ENCODE results near the gene RPA4.

The RPA4 gene

GRCh38 chrX:96906741-96907140 is 23.0 kb downstream of the RPA4 start:
- no peak for TF ChIP-seq CREB1 (IDR thresholded peaks at IDR 0.05; ENCODE audit: low read depth)

DNA sequence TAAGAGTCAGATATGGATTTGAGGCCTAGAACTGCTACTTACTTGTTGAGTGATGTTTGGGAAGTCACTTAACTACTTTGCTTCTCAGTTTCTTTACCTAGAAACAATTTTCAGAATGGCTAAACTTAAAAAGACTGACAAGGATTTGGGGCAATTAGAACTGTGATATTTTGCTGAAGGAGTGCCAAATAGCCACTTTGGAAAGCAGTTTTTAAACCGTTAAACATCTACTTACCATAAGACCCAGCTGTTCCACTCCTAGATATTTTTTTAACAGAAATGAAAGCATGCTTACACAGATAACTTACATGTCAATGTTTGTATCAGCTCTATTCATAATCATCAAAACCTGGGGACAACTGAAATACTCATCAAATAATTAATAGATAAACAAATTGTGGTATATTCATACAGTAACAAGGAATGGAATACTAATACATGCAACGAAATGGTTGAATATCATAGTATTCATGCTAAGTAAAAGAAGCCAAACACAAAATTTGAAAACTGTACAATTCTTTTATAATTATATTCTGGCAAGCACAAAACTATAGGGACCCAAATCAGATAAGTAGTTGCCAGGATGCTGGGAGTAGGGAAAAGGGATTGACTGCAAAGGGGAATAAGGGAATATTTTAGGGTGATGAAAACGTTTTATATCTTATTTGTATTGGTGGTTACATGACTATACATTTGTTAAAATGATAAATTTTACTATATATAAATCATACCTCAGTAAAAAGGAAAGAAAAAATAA is 24.0 kb downstream of the RPA4 start:
- TF ChIP-seq FOXM1 (IDR thresholded peaks at IDR 0.05; ENCODE audit: borderline replicate concordance, low read depth) = no peak
- no peak for TF ChIP-seq TCF12 (IDR thresholded peaks at IDR 0.05; ENCODE audit: low read depth)

DNA sequence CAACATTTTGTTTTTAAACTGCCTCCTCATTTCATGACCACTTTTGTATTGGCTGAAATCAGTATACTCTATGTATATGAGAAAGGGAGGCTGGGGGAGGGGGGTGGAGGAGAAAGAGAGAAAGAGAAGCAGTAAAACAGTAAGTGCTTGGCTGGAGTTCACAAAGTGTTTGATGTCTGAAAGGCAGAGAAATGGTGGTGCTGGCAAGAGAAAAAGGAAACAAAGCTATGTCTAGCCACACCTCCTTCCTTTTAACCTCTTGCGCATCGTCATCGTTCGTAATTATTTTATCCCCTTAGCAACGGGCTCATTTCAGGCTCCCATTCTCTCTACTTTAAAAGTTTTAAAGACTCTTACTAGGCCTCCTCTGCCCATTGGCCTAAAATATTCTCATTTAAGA is 25.6 kb downstream of the RPA4 start:
- TF ChIP-seq TCF12 (IDR thresholded peaks at IDR 0.05; ENCODE audit: low read depth) (no peak), TEAD4 (IDR thresholded peaks at IDR 0.05) (no peak), NFIC (IDR thresholded peaks at IDR 0.05) (no peak), CREB1 (IDR thresholded peaks at IDR 0.05; ENCODE audit: low read depth) (no peak), FOXM1 (IDR thresholded peaks at IDR 0.05; ENCODE audit: borderline replicate concordance, low read depth) (no peak), ZBTB7A (IDR thresholded peaks at IDR 0.05; ENCODE audit: low read depth) (no peak), YY1 (IDR thresholded peaks at IDR 0.05; ENCODE audit: low read depth) (no peak), EP300 (IDR thresholded peaks at IDR 0.05; ENCODE audit: borderline replicate concordance) (no peak), EGR1 (IDR thresholded peaks at IDR 0.05) (no peak), MAX (IDR thresholded peaks at IDR 0.05) (no peak), CEBPB (IDR thresholded peaks at IDR 0.05) (no peak), RAD21 (IDR thresholded peaks at IDR 0.05; ENCODE audit: low read depth) (no peak), REST (IDR thresholded peaks at IDR 0.05; ENCODE audit: low read depth) (no peak), TAF1 (IDR thresholded peaks at IDR 0.05; ENCODE audit: low read depth) (no peak)
- TF ChIP-seq, protein P1, sequence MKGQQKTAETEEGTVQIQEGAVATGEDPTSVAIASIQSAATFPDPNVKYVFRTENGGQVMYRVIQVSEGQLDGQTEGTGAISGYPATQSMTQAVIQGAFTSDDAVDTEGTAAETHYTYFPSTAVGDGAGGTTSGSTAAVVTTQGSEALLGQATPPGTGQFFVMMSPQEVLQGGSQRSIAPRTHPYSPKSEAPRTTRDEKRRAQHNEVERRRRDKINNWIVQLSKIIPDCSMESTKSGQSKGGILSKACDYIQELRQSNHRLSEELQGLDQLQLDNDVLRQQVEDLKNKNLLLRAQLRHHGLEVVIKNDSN (IDR thresholded peaks at IDR 0.05) = no peak

GRCh38 chrX:96918864-96919263 is 35.2 kb downstream of the RPA4 start:
- TF ChIP-seq EGR1 (IDR thresholded peaks at IDR 0.05) (no peak), REST (IDR thresholded peaks at IDR 0.05; ENCODE audit: low read depth) (no peak), ZBTB7A (IDR thresholded peaks at IDR 0.05; ENCODE audit: low read depth) (no peak), CREB1 (IDR thresholded peaks at IDR 0.05; ENCODE audit: low read depth) (no peak), RAD21 (IDR thresholded peaks at IDR 0.05; ENCODE audit: low read depth) (no peak), TAF1 (IDR thresholded peaks at IDR 0.05; ENCODE audit: low read depth) (no peak), TCF12 (IDR thresholded peaks at IDR 0.05; ENCODE audit: low read depth) (no peak), MAX (IDR thresholded peaks at IDR 0.05) (no peak), EP300 (IDR thresholded peaks at IDR 0.05; ENCODE audit: borderline replicate concordance) (no peak), TEAD4 (IDR thresholded peaks at IDR 0.05) (no peak), NFIC (IDR thresholded peaks at IDR 0.05) (no peak)
- TF ChIP-seq, protein P1 (IDR thresholded peaks at IDR 0.05) = no peak

DNA sequence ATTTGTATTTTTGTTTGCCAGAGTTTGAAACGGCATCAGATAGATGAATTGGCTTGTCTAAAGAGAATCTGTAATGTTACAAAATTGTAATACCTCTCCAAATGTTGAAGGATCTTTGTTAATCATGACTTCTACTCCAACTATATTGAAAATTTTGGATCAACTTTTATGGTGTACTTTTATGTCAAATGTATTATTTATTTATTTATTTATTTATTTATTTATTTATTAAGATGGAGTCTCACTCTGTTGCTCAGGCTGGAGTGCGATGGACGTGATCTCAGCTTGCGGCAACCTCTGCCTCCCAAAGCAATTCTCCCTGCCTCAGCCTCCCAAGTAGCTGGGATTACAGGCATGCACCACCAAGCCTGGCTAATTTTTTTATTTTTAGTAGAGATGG is 36.0 kb downstream of the RPA4 start:
- TF ChIP-seq TCF12 (IDR thresholded peaks at IDR 0.05; ENCODE audit: low read depth) = no peak
- no peak for TF ChIP-seq CREB1 (IDR thresholded peaks at IDR 0.05; ENCODE audit: low read depth)

GRCh38 chrX:96924581-96924980 is 40.9 kb downstream of the RPA4 start:
- TF ChIP-seq EP300 (IDR thresholded peaks at IDR 0.05; ENCODE audit: borderline replicate concordance) = no peak

- no peak for TF ChIP-seq TCF12 (IDR thresholded peaks at IDR 0.05; ENCODE audit: low read depth)
- no peak for TF ChIP-seq NFIC (IDR thresholded peaks at IDR 0.05)
- TF ChIP-seq TAF1 (IDR thresholded peaks at IDR 0.05; ENCODE audit: low read depth) = no peak
These were observed 45.3 kb downstream of the RPA4 start for GRCh38 chrX:96929036-96929435.
